Keratinocyte (primary cell): ENCODE results near the gene CST4. TPM values are rescaled to one million over a fixed set of nuclear protein-coding genes. Genes with fewer than 3 reads are reported as not detected.

Experiments
- DNase-seq: peaks from one replicate; pipeline ENCODE4 v3.0.0-alpha.2; 2011; ENCODE audit warnings: low read depth, missing footprints, low spot score
- FAIRE-seq: peaks from 2 replicates; lab custom pipeline; 2011; peaks lifted over from hg19 to GRCh38; lab: Jason Lieb, UNC
- H2AFZ ChIP-seq: 2 replicates; pipeline ENCODE4 v1.6.0; 2012; ENCODE audit warnings: low read length, control low read depth, inconsistent platforms; ENCODE audit not compliant: control insufficient read depth
- H3K27ac ChIP-seq: 2 replicates; pipeline ENCODE4 v1.5.1; 2011; ENCODE audit warnings: low read length; ENCODE audit not compliant: control insufficient read depth, insufficient read depth
- H3K27me3 ChIP-seq: 3 replicates; pipeline ENCODE4 v1.6.0; 2011; ENCODE audit warnings: low read length; ENCODE audit not compliant: control insufficient read depth, insufficient read depth; ENCODE audit errors: extremely low read depth
- H3K36me3 ChIP-seq, 2 experiments: 2 replicates in 1 of 2; 3 replicates in 1 of 2; pipeline ENCODE4 v1.5.1; 2011; ENCODE audit warnings: low read length in 2 of 2, mild to moderate bottlenecking in 1 of 2; ENCODE audit not compliant: control insufficient read depth in 2 of 2, insufficient read depth in 2 of 2; ENCODE audit errors: extremely low read depth in 1 of 2
- H3K4me1 ChIP-seq: 3 replicates; pipeline ENCODE4 v1.5.1; 2011; ENCODE audit warnings: low read length; ENCODE audit not compliant: control insufficient read depth, insufficient read depth; ENCODE audit errors: extremely low read depth
- H3K4me2 ChIP-seq: 3 replicates; pipeline ENCODE4 v1.6.0; 2011; ENCODE audit warnings: low read depth, low read length; ENCODE audit not compliant: control insufficient read depth, insufficient read depth; ENCODE audit errors: extremely low read depth
- H3K4me3 ChIP-seq, 3 experiments: fragments of 200-600 bp in 1 of 3; sonication (generic) in 1 of 3; 2 replicates in 2 of 3; 3 replicates in 1 of 3; pipeline ENCODE4 v1.5.1; 2011 to 2016; ENCODE audit warnings: low read length in 3 of 3, mild to moderate bottlenecking in 3 of 3, control low read depth in 2 of 3, inconsistent platforms in 1 of 3, low read depth in 1 of 3, mixed read lengths in 1 of 3, mixed run types in 1 of 3, moderate library complexity in 1 of 3; ENCODE audit not compliant: control insufficient read depth in 2 of 3, insufficient read depth in 2 of 3; ENCODE audit errors: extremely low read depth in 1 of 3
- H3K79me2 ChIP-seq: 2 replicates; pipeline ENCODE4 v1.6.0; 2012; ENCODE audit warnings: low read length; ENCODE audit not compliant: control insufficient read depth, insufficient read depth
- H3K9ac ChIP-seq: 3 replicates; pipeline ENCODE4 v1.6.0; 2011; ENCODE audit warnings: low read length; ENCODE audit not compliant: control insufficient read depth, insufficient read depth; ENCODE audit errors: extremely low read depth
- H3K9me1 ChIP-seq: 3 replicates; pipeline ENCODE4 v1.6.0; 2011; ENCODE audit warnings: low read length; ENCODE audit not compliant: control insufficient read depth, insufficient read depth; ENCODE audit errors: extremely low read depth
- H3K9me3 ChIP-seq: 2 replicates; pipeline ENCODE4 v1.5.1; 2012; ENCODE audit warnings: low read depth, low read length; ENCODE audit not compliant: control insufficient read depth
- H4K20me1 ChIP-seq: 3 replicates; pipeline ENCODE4 v1.6.0; 2011; ENCODE audit warnings: low read length; ENCODE audit not compliant: control insufficient read depth, insufficient read depth; ENCODE audit errors: extremely low read depth
- EZH2 ChIP-seq: IDR thresholded peaks from one replicate; pipeline ENCODE4 v1.6.1; 2012; ENCODE audit warnings: inconsistent platforms, mild to moderate bottlenecking, low read length, moderate library complexity
- dilution Hi-C: fragments of 300-500 bp; cut with MboI; formaldehyde crosslinking; loops from one replicate; pipeline ENCODE4 v1.7.0; 2020; ENCODE audit warnings: low sequenced_read_pairs; ENCODE audit not compliant: extremely low pct_ligation_motif_present
- polyA plus RNA-seq, 5 experiments: library from polyadenylated mRNA; depleted of rRNA in 3 of 5; stranded (reverse) in 3 of 5; stranded (forward) in 1 of 5; unstranded in 1 of 5; fragments of >200 nt; gene quantifications; 1 replicate in 1 of 5; 2 replicates in 3 of 5; 3 replicates in 1 of 5; pipeline versions ENCODE4 v1.2.1 to v1.2.3, GENCODE V29; 2011 to 2012; ENCODE audit warnings: missing spikeins in 2 of 5, low read depth in 1 of 5, low replicate concordance in 1 of 5
- TF ChIP-seq, protein P1 (sequence below), 3 experiments: IDR thresholded peaks in 1 of 3; conservative IDR thresholded peaks in 1 of 3; optimal IDR thresholded peaks in 1 of 3; 2 replicates in 2 of 3; 3 replicates in 1 of 3; pipeline versions ENCODE3 to v1.5.1; 2011; ENCODE audit warnings: low read length in 3 of 3, mild to moderate bottlenecking in 3 of 3, moderate library complexity in 2 of 3, control low read depth in 1 of 3, inconsistent platforms in 1 of 3; ENCODE audit not compliant: insufficient read depth in 2 of 3; ENCODE audit errors: extremely low read depth in 1 of 3

The CST4 gene
- polyA plus RNA-seq, 1 donor (not counting 4 experiments of a cell fraction or from before 2014, with no cell fraction given) = not detected

- H4K20me1 ChIP-seq = no peaks in the 10 kb centered on the region
- H3K27me3 ChIP-seq = no peaks in the 10 kb centered on the region
- dilution Hi-C loops = no loop called here
- no peak overlapping the region for H3K4me2 ChIP-seq
- FAIRE-seq (no peak), DNase-seq (no peak)
- H3K27ac ChIP-seq = no peak overlapping the region
- no peak overlapping the region for H3K9ac ChIP-seq
- H3K9me1 ChIP-seq = no peaks in the 10 kb centered on the region
- TF ChIP-seq, protein P1, sequence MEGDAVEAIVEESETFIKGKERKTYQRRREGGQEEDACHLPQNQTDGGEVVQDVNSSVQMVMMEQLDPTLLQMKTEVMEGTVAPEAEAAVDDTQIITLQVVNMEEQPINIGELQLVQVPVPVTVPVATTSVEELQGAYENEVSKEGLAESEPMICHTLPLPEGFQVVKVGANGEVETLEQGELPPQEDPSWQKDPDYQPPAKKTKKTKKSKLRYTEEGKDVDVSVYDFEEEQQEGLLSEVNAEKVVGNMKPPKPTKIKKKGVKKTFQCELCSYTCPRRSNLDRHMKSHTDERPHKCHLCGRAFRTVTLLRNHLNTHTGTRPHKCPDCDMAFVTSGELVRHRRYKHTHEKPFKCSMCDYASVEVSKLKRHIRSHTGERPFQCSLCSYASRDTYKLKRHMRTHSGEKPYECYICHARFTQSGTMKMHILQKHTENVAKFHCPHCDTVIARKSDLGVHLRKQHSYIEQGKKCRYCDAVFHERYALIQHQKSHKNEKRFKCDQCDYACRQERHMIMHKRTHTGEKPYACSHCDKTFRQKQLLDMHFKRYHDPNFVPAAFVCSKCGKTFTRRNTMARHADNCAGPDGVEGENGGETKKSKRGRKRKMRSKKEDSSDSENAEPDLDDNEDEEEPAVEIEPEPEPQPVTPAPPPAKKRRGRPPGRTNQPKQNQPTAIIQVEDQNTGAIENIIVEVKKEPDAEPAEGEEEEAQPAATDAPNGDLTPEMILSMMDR (optimal IDR thresholded peaks at IDR 0.05 in 1 of 3, IDR thresholded peaks at IDR 0.05 in 1 of 3, conservative IDR thresholded peaks at IDR 0.05 in 1 of 3; ENCODE audit: extremely low read depth in 1 of 3, insufficient read depth in 2 of 3, low read length in 3 of 3) = no peak
- no peak for TF ChIP-seq EZH2
- no peaks in the 10 kb centered on the region for H3K36me3 ChIP-seq
- no peaks in the 10 kb centered on the region for H3K79me2 ChIP-seq
- no peaks in the 10 kb centered on the region for H3K9me3 ChIP-seq
- H3K4me3 ChIP-seq = no peak overlapping the region
- no peaks in the 10 kb centered on the region for H3K4me1 ChIP-seq
- H2AFZ ChIP-seq = no peak overlapping the region
Measured at GRCh38 chr20:23684261-23684660, 4.6 kb downstream of the CST4 start.

DNA sequence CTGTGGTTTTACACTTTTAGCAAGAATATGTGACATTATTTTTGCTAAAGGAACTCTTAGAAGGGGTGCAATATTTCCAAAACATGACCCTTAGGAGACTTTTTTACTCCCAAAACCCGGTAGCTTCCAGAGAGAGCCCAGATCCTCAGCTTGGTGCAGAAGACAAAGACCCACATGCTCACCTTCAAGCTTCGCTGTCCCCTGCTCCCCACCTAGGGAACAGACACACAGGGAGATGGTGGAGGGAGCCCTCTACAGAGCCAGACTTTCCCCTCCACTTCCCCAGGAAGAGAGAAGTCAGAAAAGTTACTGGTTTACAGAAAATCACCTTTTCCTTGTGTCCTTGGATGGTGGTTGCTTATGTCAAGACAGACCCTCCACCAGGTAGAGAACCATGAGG is 5.0 kb downstream of the CST4 start:
- Histone ChIP-seq H3K79me2 (no peaks in the 10 kb centered on the region), H3K9me1 (no peaks in the 10 kb centered on the region), H3K36me3 (no peaks in the 10 kb centered on the region), H3K27me3 (no peaks in the 10 kb centered on the region), H3K4me2 (no peak overlapping the region), H3K27ac (no peak overlapping the region), H2AFZ (no peak overlapping the region), H4K20me1 (no peaks in the 10 kb centered on the region), H3K9me3 (no peaks in the 10 kb centered on the region), H3K4me3 (no peak overlapping the region), H3K9ac (no peak overlapping the region), H3K4me1 (no peaks in the 10 kb centered on the region)
- DNase-seq (no peak), FAIRE-seq (no peak)
- TF ChIP-seq, protein P1 (optimal IDR thresholded peaks at IDR 0.05 in 1 of 3, IDR thresholded peaks at IDR 0.05 in 1 of 3, conservative IDR thresholded peaks at IDR 0.05 in 1 of 3; ENCODE audit: extremely low read depth in 1 of 3, insufficient read depth in 2 of 3, low read length in 3 of 3) = no peak
- TF ChIP-seq EZH2 = no peak
- dilution Hi-C loops = no loop called here
